MCF 10A (cell line): ENCODE measurements around the gene NME8. TPM values are rescaled to one million over a fixed set of nuclear protein-coding genes. Genes with fewer than 3 reads are reported as not detected.

Source experiments
- BruUV-seq: library from RNA; stranded (reverse); fragments of 400-500 nt; replicated peaks from 2 replicates; lab custom pipeline; 2021; lab: Mats Ljungman, UMichigan
- CTCF ChIA-PET: fragments of 300-600 bp; sonication (Branson Sonifier 250); formaldehyde crosslinking; extraction: SDS; loops from one replicate; lab custom pipeline; 2021; ENCODE audit warnings: antibody characterized with exemption, inconsistent platforms; lab: Yijun Ruan, JAX
- POLR2A ChIA-PET: fragments of 300-600, 350-650 bp; sonication (Branson Sonifier 250); formaldehyde crosslinking; extraction: SDS; loops from one replicate; lab custom pipeline; 2020; ENCODE audit warnings: antibody characterized with exemption, inconsistent platforms; lab: Yijun Ruan, JAX
- DNase-seq: peaks from one replicate; pipeline ENCODE4 v3.0.0-alpha.2; 2018; ENCODE audit not compliant: unreplicated experiment
- H3K27ac Mint-ChIP-seq: one replicate; pipeline ENCODE4 v1.8.0; 2022; ENCODE audit warnings: mild to moderate bottlenecking, low read depth, mixed read lengths; ENCODE audit not compliant: unreplicated experiment
- H3K27me3 Mint-ChIP-seq: one replicate; pipeline ENCODE4 v1.8.0; 2022; ENCODE audit warnings: mixed read lengths; ENCODE audit not compliant: insufficient read depth, unreplicated experiment
- H3K36me3 Mint-ChIP-seq: one replicate; pipeline ENCODE4 v1.8.0; 2022; ENCODE audit warnings: mild to moderate bottlenecking, moderate library complexity, mixed read lengths; ENCODE audit not compliant: insufficient read depth, unreplicated experiment
- H3K4me1 Mint-ChIP-seq: one replicate; pipeline ENCODE4 v1.8.0; 2022; ENCODE audit warnings: mixed read lengths; ENCODE audit not compliant: insufficient read depth, unreplicated experiment
- H3K4me3 Mint-ChIP-seq: one replicate; pipeline ENCODE4 v1.8.0; 2022; ENCODE audit warnings: mild to moderate bottlenecking, moderate library complexity, mixed read lengths; ENCODE audit not compliant: unreplicated experiment
- H3K9me3 Mint-ChIP-seq: one replicate; pipeline ENCODE4 v1.8.0; 2022; ENCODE audit warnings: mixed read lengths; ENCODE audit not compliant: unreplicated experiment
- intact Hi-C: fragments of 100-400 bp; cut with micrococcal nuclease; formaldehyde crosslinking; loops from 2 replicates; pipeline ENCODE4 v1.14.1; 2022
- total RNA-seq: library from RNA; stranded (reverse); gene quantifications from 2 replicates; pipeline ENCODE4 v1.2.3, GENCODE V29; 2022
- TF ChIP-seq, protein P1 (sequence below): fragments of 200-600 bp; IDR thresholded peaks from one replicate; pipeline ENCODE4 v1.8.0; 2022; ENCODE audit warnings: antibody characterized with exemption, mild to moderate bottlenecking; ENCODE audit not compliant: unreplicated experiment

The NME8 gene
- total RNA-seq, 1 experiment from 2014 or later, result 1.5 TPM

DNA sequence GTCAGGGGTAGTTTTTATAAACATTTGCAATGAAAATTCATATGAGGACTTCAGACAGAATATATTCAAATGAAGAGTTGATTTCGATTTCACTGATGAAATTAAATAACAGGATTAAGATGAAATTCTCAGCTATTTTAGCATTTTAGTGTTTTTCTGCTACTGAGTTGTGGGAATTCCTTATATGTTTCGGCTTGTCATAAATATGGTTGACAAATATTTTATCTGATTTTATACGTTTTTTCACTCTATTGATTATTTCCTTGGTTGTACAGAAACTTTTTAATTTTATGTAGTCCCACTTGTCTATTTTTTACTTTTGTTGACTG lies 14.6 kb upstream of the NME8 start:
- Mint-ChIP-seq H3K27ac (no peak overlapping the region), H3K9me3 (peaks cover 2% of the 10 kb centered on the region), H3K4me1 (peaks cover 13% of the 10 kb centered on the region), H3K4me3 (no peak overlapping the region), H3K27me3 (no peaks in the 10 kb centered on the region), H3K36me3 (no peaks in the 10 kb centered on the region)
- ChIA-PET POLR2A (interaction anchor here (0.7 to 1.2 kb wide), 6 partner anchors 14 to 208 kb away, joined by 3 to 5 read pairs (median 3); no protein-coding TSS in a partner anchor), CTCF (interaction anchor here (0.6 to 6.6 kb wide), 42 partner anchors 9 to 1393 kb away, joined by 3 to 135 read pairs (median 4); no protein-coding TSS in a partner anchor)
- TF ChIP-seq, protein P1, sequence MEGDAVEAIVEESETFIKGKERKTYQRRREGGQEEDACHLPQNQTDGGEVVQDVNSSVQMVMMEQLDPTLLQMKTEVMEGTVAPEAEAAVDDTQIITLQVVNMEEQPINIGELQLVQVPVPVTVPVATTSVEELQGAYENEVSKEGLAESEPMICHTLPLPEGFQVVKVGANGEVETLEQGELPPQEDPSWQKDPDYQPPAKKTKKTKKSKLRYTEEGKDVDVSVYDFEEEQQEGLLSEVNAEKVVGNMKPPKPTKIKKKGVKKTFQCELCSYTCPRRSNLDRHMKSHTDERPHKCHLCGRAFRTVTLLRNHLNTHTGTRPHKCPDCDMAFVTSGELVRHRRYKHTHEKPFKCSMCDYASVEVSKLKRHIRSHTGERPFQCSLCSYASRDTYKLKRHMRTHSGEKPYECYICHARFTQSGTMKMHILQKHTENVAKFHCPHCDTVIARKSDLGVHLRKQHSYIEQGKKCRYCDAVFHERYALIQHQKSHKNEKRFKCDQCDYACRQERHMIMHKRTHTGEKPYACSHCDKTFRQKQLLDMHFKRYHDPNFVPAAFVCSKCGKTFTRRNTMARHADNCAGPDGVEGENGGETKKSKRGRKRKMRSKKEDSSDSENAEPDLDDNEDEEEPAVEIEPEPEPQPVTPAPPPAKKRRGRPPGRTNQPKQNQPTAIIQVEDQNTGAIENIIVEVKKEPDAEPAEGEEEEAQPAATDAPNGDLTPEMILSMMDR, result peak; percentile 2
- no TSS peak for BruUV-seq
- no peak for DNase-seq
- intact Hi-C loops, result loop anchor here (2.0 to 10.0 kb wide), 3 partner anchors 99 to 321 kb away; no protein-coding TSS in a partner anchor

DNA sequence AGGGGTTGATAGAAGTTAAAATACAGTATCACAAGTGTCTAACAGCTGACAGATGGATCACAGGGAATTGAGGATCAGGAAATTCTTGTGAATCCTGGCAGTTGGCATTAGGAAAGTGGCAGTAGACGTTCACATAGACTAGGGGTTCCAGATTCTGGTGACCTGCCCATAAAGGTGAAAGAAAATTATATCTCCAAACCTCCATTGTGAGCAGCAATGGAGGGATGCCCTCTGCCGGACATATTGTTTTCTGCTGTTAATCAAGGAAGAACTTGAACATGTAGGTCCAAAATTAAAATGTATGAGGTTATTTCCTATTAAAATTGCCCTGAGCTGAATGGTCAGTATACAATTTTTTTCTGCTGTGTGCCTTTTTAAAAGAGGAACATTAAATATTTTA lies 5.1 kb downstream of the NME8 start:
- no TSS peak for BruUV-seq
- Mint-ChIP-seq H3K9me3 (no peaks in the 10 kb centered on the region), H3K27ac (no peak overlapping the region), H3K4me3 (no peak overlapping the region), H3K36me3 (no peaks in the 10 kb centered on the region), H3K27me3 (peaks cover 22% of the 10 kb centered on the region), H3K4me1 (no peaks in the 10 kb centered on the region)
- TF ChIP-seq, protein P1, result peak; percentile 62
- intact Hi-C loops, result loop anchor here (1.0 to 5.0 kb wide), 3 partner anchors 227 to 618 kb away; no protein-coding TSS in a partner anchor
- CTCF ChIA-PET, result interaction anchor here (0.6 to 5.9 kb wide), 31 partner anchors 8 to 825 kb away, joined by 3 to 54 read pairs (median 4); no protein-coding TSS in a partner anchor
- POLR2A ChIA-PET, result interaction anchor here (0.7 kb wide), 1 partner anchor 261 kb away, joined by 3 read pairs; no protein-coding TSS in a partner anchor
- DNase-seq, result peak; percentile 44

- no peak for DNase-seq
- H3K4me3 Mint-ChIP-seq, result no peak overlapping the region
- TF ChIP-seq, protein P1, result no peak
- no peak overlapping the region for H3K27ac Mint-ChIP-seq
- intact Hi-C loops, result no loop called here
- H3K36me3 Mint-ChIP-seq, result no peaks in the 10 kb centered on the region
- H3K4me1 Mint-ChIP-seq, result no peaks in the 10 kb centered on the region
- ChIA-PET CTCF (no interaction called here), POLR2A (interaction anchor here (0.7 kb wide), 1 partner anchor 392 kb away, joined by 3 read pairs; no protein-coding TSS in a partner anchor)
- H3K9me3 Mint-ChIP-seq, result no peaks in the 10 kb centered on the region
- BruUV-seq, result no TSS peak
- peaks cover 99% of the 10 kb centered on the region for H3K27me3 Mint-ChIP-seq
These were observed 33.7 kb downstream of the NME8 start for GRCh38 chr7:37882086-37882485.

DNA sequence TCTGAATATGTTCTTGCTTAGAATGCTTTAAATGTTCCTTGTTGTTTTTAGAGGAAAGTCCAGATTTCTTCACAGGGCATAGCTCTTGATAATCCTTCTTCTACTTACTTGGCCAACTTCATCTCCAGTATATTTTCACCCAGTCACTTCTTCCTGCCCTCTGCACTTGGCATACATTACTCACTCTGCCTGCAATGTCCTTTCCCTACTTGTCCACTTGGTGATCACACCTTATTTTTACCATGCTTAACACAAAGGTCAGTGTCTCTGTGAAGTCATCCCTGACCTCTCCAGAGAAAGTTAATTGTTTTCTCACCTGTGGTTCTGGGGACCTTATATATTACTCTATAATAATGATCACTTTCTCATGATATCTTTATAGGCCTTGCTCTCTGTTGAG lies 45.0 kb downstream of the NME8 start:
- no peak for DNase-seq
- Mint-ChIP-seq H3K27me3 (peaks cover 49% of the 10 kb centered on the region), H3K36me3 (no peaks in the 10 kb centered on the region), H3K9me3 (no peaks in the 10 kb centered on the region), H3K4me3 (no peak overlapping the region), H3K4me1 (no peaks in the 10 kb centered on the region), H3K27ac (no peak overlapping the region)
- ChIA-PET CTCF (interaction anchor here (1.0 kb wide), 1 partner anchor 214 kb away, joined by 3 read pairs; no protein-coding TSS in a partner anchor), POLR2A (no interaction called here)
- TF ChIP-seq, protein P1, result no peak
- no TSS peak for BruUV-seq
- intact Hi-C loops, result no loop called here
